Loucy (cell line): ENCODE measurements around the gene PGS1.

Experiments
- H2AFZ ChIP-seq: fragments of 200-600 bp; sonication (generic); 2 replicates; pipeline ENCODE4 v1.6.0; 2016; ENCODE audit warnings: antibody characterized with exemption, mild to moderate bottlenecking, low read length, moderate library complexity
- H3F3A ChIP-seq: fragments of 200-600 bp; 2 replicates; pipeline ENCODE4 v1.6.0; 2016; ENCODE audit warnings: antibody characterized with exemption, low read depth, mild to moderate bottlenecking
- H3K27me3 ChIP-seq: fragments of 200-600 bp; sonication (generic); 2 replicates; pipeline ENCODE4 v1.6.1; 2014; ENCODE audit warnings: low read length, mild to moderate bottlenecking; ENCODE audit not compliant: insufficient read depth, poor library complexity, severe bottlenecking
- H3K36me3 ChIP-seq: fragments of 200-600 bp; sonication (generic); 2 replicates; pipeline ENCODE4 v1.6.1; 2016; ENCODE audit warnings: low read length; ENCODE audit not compliant: insufficient read depth
- H3K4me1 ChIP-seq: fragments of 200-600 bp; sonication (generic); 2 replicates; pipeline ENCODE4 v1.5.1; 2014; ENCODE audit warnings: low read length, mild to moderate bottlenecking; ENCODE audit not compliant: insufficient read depth, poor library complexity, severe bottlenecking
- H3K4me2 ChIP-seq: fragments of 200-600 bp; sonication (generic); 2 replicates; pipeline ENCODE4 v1.6.0; 2014; ENCODE audit warnings: antibody characterized with exemption, low read length, low read depth, mild to moderate bottlenecking; ENCODE audit not compliant: poor library complexity, severe bottlenecking
- H3K4me3 ChIP-seq: fragments of 200-600 bp; sonication (generic); 2 replicates; pipeline ENCODE4 v1.5.1; 2014; ENCODE audit warnings: low read length, mild to moderate bottlenecking, mixed read lengths; ENCODE audit not compliant: poor library complexity, severe bottlenecking
- H3K79me2 ChIP-seq: fragments of 200-600 bp; sonication (generic); 2 replicates; pipeline ENCODE4 v1.6.1; 2014; ENCODE audit warnings: low read length; ENCODE audit not compliant: insufficient read depth
- H3K9ac ChIP-seq: fragments of 200-600 bp; sonication (generic); 2 replicates; pipeline ENCODE4 v1.6.0; 2014; ENCODE audit warnings: mild to moderate bottlenecking, low read depth, low read length, moderate library complexity; ENCODE audit not compliant: poor library complexity, severe bottlenecking
- H3K9me2 ChIP-seq: fragments of 200-600 bp; sonication (generic); replicated peaks from 2 replicates; pipeline ENCODE4 v1.6.1; 2016; ENCODE audit warnings: low read depth, low read length, mixed read lengths
- H3K9me3 ChIP-seq: fragments of 200-600 bp; sonication (generic); 2 replicates; pipeline ENCODE4 v1.6.1; 2014; ENCODE audit warnings: mild to moderate bottlenecking, antibody characterized with exemption, low read length, low read depth; ENCODE audit not compliant: insufficient read depth
- H4K20me1 ChIP-seq: fragments of 200-600 bp; sonication (generic); 2 replicates; pipeline ENCODE4 v1.6.0; 2014; ENCODE audit warnings: antibody characterized with exemption, low read length, mild to moderate bottlenecking; ENCODE audit not compliant: insufficient read depth, poor library complexity, severe bottlenecking
- EZH2phosphoT487 ChIP-seq: fragments of 200-600 bp; IDR thresholded peaks from 2 replicates; pipeline ENCODE4 v1.6.1; 2018; ENCODE audit warnings: antibody characterized with exemption, mild to moderate bottlenecking, moderate library complexity, borderline replicate concordance
- TF ChIP-seq, protein P1 (sequence below): fragments of 200-600 bp; sonication (generic); conservative IDR thresholded peaks from 2 replicates; pipeline ENCODE4 v1.5.1; 2014; ENCODE audit warnings: mild to moderate bottlenecking, antibody characterized with exemption, low read length

PGS1 gene

GRCh38 chr17:78355045-78355641 lies 23.3 kb upstream of the PGS1 start:
- Histone ChIP-seq H3K9ac (no peak overlapping the region), H3K9me3 (no peaks in the 10 kb centered on the region), H3K4me2 (peak overlapping the region; percentile 55), H2AFZ (no peak overlapping the region), H4K20me1 (no peaks in the 10 kb centered on the region), H3K4me1 (peaks cover 26% of the 10 kb centered on the region), H3K27me3 (peaks cover 9% of the 10 kb centered on the region), H3K79me2 (no peaks in the 10 kb centered on the region), H3K36me3 (no peaks in the 10 kb centered on the region), H3F3A (peaks cover 5% of the 10 kb centered on the region; the same call in 1 of the 2 replicates), H3K4me3 (no peak overlapping the region), H3K9me2 (no peaks in the 10 kb centered on the region)
- TF ChIP-seq EZH2phosphoT487: no peak
- TF ChIP-seq, protein P1, sequence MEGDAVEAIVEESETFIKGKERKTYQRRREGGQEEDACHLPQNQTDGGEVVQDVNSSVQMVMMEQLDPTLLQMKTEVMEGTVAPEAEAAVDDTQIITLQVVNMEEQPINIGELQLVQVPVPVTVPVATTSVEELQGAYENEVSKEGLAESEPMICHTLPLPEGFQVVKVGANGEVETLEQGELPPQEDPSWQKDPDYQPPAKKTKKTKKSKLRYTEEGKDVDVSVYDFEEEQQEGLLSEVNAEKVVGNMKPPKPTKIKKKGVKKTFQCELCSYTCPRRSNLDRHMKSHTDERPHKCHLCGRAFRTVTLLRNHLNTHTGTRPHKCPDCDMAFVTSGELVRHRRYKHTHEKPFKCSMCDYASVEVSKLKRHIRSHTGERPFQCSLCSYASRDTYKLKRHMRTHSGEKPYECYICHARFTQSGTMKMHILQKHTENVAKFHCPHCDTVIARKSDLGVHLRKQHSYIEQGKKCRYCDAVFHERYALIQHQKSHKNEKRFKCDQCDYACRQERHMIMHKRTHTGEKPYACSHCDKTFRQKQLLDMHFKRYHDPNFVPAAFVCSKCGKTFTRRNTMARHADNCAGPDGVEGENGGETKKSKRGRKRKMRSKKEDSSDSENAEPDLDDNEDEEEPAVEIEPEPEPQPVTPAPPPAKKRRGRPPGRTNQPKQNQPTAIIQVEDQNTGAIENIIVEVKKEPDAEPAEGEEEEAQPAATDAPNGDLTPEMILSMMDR: no peak

DNA sequence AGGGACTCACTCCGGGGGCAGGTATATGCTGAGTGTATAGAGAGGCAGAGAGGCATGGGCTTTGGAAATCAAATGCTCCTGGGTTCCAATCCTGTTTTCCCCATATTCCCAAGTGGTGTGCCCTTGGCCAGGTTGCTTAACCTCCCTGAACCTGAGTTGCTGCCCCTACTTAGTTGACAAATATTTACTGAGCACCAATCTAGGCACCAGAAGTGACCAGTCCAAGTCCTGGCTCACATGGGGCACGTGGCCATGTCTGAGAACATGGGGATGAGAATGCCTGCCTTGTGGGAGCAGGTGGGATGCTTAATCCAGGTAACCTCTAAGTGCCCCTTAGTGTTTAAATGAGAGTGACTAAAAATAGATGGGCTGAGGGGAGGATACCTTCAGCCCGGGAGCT lies 22.7 kb upstream of the PGS1 start:
- Histone ChIP-seq H3K9ac (no peak overlapping the region), H3K4me1 (peaks cover 31% of the 10 kb centered on the region), H3K4me3 (no peak overlapping the region), H2AFZ (no peak overlapping the region), H3K9me3 (no peaks in the 10 kb centered on the region), H3K27me3 (peaks cover 9% of the 10 kb centered on the region), H3K79me2 (no peaks in the 10 kb centered on the region), H4K20me1 (no peaks in the 10 kb centered on the region), H3K4me2 (peak overlapping the region; percentile 55), H3K36me3 (no peaks in the 10 kb centered on the region), H3F3A (peaks cover 5% of the 10 kb centered on the region; the same call in 1 of the 2 replicates), H3K9me2 (no peaks in the 10 kb centered on the region)
- TF ChIP-seq EZH2phosphoT487: no peak
- TF ChIP-seq, protein P1: no peak

- Histone ChIP-seq H2AFZ (no peak overlapping the region), H3K36me3 (no peaks in the 10 kb centered on the region), H3K9ac (no peak overlapping the region), H3K9me3 (no peaks in the 10 kb centered on the region), H3K4me2 (peak overlapping the region; percentile 55), H3K4me1 (peaks cover 31% of the 10 kb centered on the region), H3K9me2 (no peaks in the 10 kb centered on the region), H3F3A (peaks cover 5% of the 10 kb centered on the region; the same call in 1 of the 2 replicates), H3K4me3 (peak overlapping the region; percentile 38), H3K27me3 (peaks cover 9% of the 10 kb centered on the region), H4K20me1 (no peaks in the 10 kb centered on the region), H3K79me2 (no peaks in the 10 kb centered on the region)
- TF ChIP-seq, protein P1: no peak
- TF ChIP-seq EZH2phosphoT487: no peak
Measured at GRCh38 chr17:78356101-78356713, 22.2 kb upstream of the PGS1 start.
